ENCODE data around the gene PSMD13.

The PSMD13 gene

DNA sequence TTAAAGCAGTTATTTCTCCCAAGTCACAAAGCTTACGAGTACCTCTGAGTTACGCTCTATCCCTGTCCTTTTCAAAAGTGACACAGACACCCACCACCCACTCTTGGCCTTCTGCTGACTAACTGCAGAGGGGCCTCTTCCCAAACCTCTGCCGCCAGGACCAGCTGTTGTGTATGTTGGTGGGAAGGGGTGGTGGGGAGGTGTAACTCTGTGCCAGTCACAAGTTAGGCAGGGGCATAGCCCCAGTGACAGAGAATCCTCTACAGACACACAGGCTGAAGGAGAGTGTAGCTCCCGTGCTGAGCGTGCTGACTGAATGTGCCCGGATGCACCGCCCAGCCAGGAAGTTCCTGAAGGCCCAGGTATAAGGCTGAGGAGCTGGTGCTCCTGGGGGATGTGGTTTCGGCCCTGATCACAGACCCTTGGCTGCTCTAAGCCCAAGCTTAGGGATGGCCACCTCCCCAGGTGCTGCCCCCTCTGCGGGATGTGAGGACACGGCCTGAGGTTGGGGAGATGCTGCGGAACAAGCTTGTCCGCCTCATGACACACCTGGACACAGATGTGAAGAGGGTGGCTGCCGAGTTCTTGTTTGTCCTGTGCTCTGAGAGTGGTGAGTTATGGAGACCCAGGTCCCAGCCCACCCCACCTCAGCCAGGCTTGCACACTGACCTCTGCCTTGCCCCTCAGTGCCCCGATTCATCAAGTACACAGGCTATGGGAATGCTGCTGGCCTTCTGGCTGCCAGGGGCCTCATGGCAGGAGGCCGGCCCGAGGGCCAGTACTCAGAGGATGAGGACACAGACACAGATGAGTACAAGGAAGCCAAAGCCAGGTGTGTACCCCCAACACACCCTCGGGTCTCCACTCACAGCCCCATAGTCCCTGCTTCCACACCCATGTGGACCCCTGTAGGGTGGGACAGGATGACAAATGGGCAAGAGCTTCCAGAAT, 24.4 kb upstream of the PSMD13 start:
- no peak for ATAC-seq
- TF ChIP-seq TOX (CRISPR knock-in tag; IDR thresholded peaks at IDR 0.05; ENCODE audit: borderline replicate concordance) (no peak), GLIS3 (CRISPR knock-in tag; IDR thresholded peaks at IDR 0.05) (no peak), CSDC2 (CRISPR knock-in tag; IDR thresholded peaks at IDR 0.05) (no peak), PPARA (CRISPR knock-in tag; IDR thresholded peaks at IDR 0.05; ENCODE audit: borderline replicate concordance) (no peak), ZFP3 (CRISPR knock-in tag; IDR thresholded peaks at IDR 0.05) (no peak), ZFP30 (CRISPR knock-in tag; IDR thresholded peaks at IDR 0.05) (no peak), ZNF565 (CRISPR knock-in tag; conservative IDR thresholded peaks at IDR 0.05; ENCODE audit: low read depth) (no peak), BACH2 (CRISPR knock-in tag; IDR thresholded peaks at IDR 0.05; ENCODE audit: borderline replicate concordance) (no peak), ESRRG (CRISPR knock-in tag; IDR thresholded peaks at IDR 0.05) (no peak), ARNTL (CRISPR knock-in tag; IDR thresholded peaks at IDR 0.05; ENCODE audit: borderline replicate concordance, low read depth) (no peak), ISL1 (CRISPR knock-in tag; IDR thresholded peaks at IDR 0.05) (no peak), ZNF70 (CRISPR knock-in tag; IDR thresholded peaks at IDR 0.05) (no peak)
- TF ChIP-seq, protein P1, sequence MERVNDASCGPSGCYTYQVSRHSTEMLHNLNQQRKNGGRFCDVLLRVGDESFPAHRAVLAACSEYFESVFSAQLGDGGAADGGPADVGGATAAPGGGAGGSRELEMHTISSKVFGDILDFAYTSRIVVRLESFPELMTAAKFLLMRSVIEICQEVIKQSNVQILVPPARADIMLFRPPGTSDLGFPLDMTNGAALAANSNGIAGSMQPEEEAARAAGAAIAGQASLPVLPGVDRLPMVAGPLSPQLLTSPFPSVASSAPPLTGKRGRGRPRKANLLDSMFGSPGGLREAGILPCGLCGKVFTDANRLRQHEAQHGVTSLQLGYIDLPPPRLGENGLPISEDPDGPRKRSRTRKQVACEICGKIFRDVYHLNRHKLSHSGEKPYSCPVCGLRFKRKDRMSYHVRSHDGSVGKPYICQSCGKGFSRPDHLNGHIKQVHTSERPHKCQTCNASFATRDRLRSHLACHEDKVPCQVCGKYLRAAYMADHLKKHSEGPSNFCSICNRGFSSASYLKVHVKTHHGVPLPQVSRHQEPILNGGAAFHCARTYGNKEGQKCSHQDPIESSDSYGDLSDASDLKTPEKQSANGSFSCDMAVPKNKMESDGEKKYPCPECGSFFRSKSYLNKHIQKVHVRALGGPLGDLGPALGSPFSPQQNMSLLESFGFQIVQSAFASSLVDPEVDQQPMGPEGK (CRISPR knock-in tag; IDR thresholded peaks at IDR 0.05; ENCODE audit: borderline replicate concordance) = no peak
- TF ChIP-seq, protein P2, sequence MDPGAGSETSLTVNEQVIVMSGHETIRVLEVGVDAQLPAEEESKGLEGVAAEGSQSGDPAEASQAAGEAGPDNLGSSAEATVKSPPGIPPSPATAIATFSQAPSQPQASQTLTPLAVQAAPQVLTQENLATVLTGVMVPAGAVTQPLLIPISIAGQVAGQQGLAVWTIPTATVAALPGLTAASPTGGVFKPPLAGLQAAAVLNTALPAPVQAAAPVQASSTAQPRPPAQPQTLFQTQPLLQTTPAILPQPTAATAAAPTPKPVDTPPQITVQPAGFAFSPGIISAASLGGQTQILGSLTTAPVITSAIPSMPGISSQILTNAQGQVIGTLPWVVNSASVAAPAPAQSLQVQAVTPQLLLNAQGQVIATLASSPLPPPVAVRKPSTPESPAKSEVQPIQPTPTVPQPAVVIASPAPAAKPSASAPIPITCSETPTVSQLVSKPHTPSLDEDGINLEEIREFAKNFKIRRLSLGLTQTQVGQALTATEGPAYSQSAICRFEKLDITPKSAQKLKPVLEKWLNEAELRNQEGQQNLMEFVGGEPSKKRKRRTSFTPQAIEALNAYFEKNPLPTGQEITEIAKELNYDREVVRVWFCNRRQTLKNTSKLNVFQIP (CRISPR knock-in tag; IDR thresholded peaks at IDR 0.05; ENCODE audit: borderline replicate concordance, low read depth) = no peak
- TF ChIP-seq, protein P3, sequence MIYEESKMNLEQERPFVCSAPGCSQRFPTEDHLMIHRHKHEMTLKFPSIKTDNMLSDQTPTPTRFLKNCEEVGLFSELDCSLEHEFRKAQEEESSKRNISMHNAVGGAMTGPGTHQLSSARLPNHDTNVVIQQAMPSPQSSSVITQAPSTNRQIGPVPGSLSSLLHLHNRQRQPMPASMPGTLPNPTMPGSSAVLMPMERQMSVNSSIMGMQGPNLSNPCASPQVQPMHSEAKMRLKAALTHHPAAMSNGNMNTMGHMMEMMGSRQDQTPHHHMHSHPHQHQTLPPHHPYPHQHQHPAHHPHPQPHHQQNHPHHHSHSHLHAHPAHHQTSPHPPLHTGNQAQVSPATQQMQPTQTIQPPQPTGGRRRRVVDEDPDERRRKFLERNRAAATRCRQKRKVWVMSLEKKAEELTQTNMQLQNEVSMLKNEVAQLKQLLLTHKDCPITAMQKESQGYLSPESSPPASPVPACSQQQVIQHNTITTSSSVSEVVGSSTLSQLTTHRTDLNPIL (CRISPR knock-in tag; IDR thresholded peaks at IDR 0.05; ENCODE audit: low read depth) = no peak
- TF ChIP-seq, protein P4, sequence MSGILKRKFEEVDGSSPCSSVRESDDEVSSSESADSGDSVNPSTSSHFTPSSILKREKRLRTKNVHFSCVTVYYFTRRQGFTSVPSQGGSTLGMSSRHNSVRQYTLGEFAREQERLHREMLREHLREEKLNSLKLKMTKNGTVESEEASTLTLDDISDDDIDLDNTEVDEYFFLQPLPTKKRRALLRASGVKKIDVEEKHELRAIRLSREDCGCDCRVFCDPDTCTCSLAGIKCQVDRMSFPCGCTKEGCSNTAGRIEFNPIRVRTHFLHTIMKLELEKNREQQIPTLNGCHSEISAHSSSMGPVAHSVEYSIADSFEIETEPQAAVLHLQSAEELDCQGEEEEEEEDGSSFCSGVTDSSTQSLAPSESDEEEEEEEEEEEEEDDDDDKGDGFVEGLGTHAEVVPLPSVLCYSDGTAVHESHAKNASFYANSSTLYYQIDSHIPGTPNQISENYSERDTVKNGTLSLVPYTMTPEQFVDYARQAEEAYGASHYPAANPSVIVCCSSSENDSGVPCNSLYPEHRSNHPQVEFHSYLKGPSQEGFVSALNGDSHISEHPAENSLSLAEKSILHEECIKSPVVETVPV (CRISPR knock-in tag; IDR thresholded peaks at IDR 0.05) = no peak
- TF ChIP-seq, protein P5, sequence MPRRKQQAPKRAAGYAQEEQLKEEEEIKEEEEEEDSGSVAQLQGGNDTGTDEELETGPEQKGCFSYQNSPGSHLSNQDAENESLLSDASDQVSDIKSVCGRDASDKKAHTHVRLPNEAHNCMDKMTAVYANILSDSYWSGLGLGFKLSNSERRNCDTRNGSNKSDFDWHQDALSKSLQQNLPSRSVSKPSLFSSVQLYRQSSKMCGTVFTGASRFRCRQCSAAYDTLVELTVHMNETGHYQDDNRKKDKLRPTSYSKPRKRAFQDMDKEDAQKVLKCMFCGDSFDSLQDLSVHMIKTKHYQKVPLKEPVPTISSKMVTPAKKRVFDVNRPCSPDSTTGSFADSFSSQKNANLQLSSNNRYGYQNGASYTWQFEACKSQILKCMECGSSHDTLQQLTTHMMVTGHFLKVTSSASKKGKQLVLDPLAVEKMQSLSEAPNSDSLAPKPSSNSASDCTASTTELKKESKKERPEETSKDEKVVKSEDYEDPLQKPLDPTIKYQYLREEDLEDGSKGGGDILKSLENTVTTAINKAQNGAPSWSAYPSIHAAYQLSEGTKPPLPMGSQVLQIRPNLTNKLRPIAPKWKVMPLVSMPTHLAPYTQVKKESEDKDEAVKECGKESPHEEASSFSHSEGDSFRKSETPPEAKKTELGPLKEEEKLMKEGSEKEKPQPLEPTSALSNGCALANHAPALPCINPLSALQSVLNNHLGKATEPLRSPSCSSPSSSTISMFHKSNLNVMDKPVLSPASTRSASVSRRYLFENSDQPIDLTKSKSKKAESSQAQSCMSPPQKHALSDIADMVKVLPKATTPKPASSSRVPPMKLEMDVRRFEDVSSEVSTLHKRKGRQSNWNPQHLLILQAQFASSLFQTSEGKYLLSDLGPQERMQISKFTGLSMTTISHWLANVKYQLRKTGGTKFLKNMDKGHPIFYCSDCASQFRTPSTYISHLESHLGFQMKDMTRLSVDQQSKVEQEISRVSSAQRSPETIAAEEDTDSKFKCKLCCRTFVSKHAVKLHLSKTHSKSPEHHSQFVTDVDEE (CRISPR knock-in tag; IDR thresholded peaks at IDR 0.05) = no peak

DNA sequence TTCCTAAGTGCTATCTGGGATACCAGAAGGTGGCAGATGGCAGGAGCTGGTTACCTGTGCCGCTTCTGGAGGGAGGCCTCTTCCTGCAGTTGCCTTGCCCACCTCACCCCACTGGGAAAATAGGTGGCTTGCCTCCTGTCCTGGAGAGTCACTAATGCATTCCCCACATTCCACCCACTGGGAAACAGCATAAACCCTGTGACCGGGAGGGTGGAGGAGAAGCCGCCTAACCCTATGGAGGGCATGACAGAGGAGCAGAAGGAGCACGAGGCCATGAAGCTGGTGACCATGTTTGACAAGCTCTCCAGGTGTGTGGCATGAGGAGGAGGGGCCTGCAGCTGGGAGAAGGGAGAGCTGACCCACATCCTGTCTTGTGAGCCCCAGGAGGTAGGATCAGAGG, 23.7 kb upstream of the PSMD13 start:
- no peak for ATAC-seq
- TF ChIP-seq GLIS3 (CRISPR knock-in tag; IDR thresholded peaks at IDR 0.05) (no peak), ZNF70 (CRISPR knock-in tag; IDR thresholded peaks at IDR 0.05) (no peak), PPARA (CRISPR knock-in tag; IDR thresholded peaks at IDR 0.05; ENCODE audit: borderline replicate concordance) (no peak), ZNF565 (CRISPR knock-in tag; conservative IDR thresholded peaks at IDR 0.05; ENCODE audit: low read depth) (no peak), ARNTL (CRISPR knock-in tag; IDR thresholded peaks at IDR 0.05; ENCODE audit: borderline replicate concordance, low read depth) (no peak), TOX (CRISPR knock-in tag; IDR thresholded peaks at IDR 0.05; ENCODE audit: borderline replicate concordance) (no peak), SNAI2 (CRISPR knock-in tag; IDR thresholded peaks at IDR 0.05) (no peak), CSDC2 (CRISPR knock-in tag; IDR thresholded peaks at IDR 0.05) (no peak), ISL1 (CRISPR knock-in tag; IDR thresholded peaks at IDR 0.05) (no peak), ZNF8 (CRISPR knock-in tag; IDR thresholded peaks at IDR 0.05) (no peak)
- TF ChIP-seq, protein P3 (CRISPR knock-in tag; IDR thresholded peaks at IDR 0.05; ENCODE audit: low read depth) = no peak
- TF ChIP-seq, protein P2 (CRISPR knock-in tag; IDR thresholded peaks at IDR 0.05; ENCODE audit: borderline replicate concordance, low read depth) = no peak
- TF ChIP-seq, protein P5 (CRISPR knock-in tag; IDR thresholded peaks at IDR 0.05) = no peak

All from SK-N-SH treated with all-trans-retinoic acid at 6 μM for 48 hours (cell line).